ENCODE data around the gene KCNJ3. TPM values are rescaled to one million over a fixed set of nuclear protein-coding genes. Genes with fewer than 3 reads are reported as not detected.

KCNJ3 gene
- total and polyA plus RNA-seq, 9 of the 15 experiments (the other 6 are each of a cell fraction or from before 2014, with no cell fraction given) = not detected

GRCh38 chr2:154698296-154698720 lies at the start of gene KCNJ3 (continued):
- TF ChIP-seq ZNF717 (CRISPR knock-in tag; IDR thresholded peaks at IDR 0.05) (no peak), DNMT1 (IDR thresholded peaks at IDR 0.05) (no peak), ZNF780A (CRISPR knock-in tag; IDR thresholded peaks at IDR 0.05) (no peak), RBM15 (IDR thresholded peaks at IDR 0.05; ENCODE audit: insufficient read depth, low read length) (no peak), ZFX (CRISPR knock-in tag; IDR thresholded peaks at IDR 0.05) (no peak), MTF1 (CRISPR knock-in tag; IDR thresholded peaks at IDR 0.05; ENCODE audit: borderline replicate concordance) (no peak), ZNF609 (CRISPR knock-in tag; IDR thresholded peaks at IDR 0.05; ENCODE audit: borderline replicate concordance) (no peak), CBFA2T3 (IDR thresholded peaks at IDR 0.05) (no peak)

GRCh38 chr2:154655499-154655898 lies 43.0 kb upstream of the KCNJ3 start:
- no peak for FAIRE-seq
- H3K4me1 ChIP-seq (replicated peaks in 1 of 2; ENCODE audit: control insufficient read depth in 2 of 2, insufficient read depth in 2 of 2, low read length in 2 of 2) = no peaks in the 10 kb centered on the region
- H3K9me3 ChIP-seq (replicated peaks; ENCODE audit: control insufficient read depth, insufficient read depth, low read depth, low read length) = no peaks in the 10 kb centered on the region
- no peaks in the 10 kb centered on the region for H3K27me3 ChIP-seq (ENCODE audit: control insufficient read depth in 2 of 2, insufficient read depth in 2 of 2, low read length in 2 of 2)
- DNase-seq (ENCODE audit: extremely low read depth in 1 of 4, low spot score in 3 of 4) = no peak
- H3K9ac ChIP-seq (ENCODE audit: insufficient read depth in 1 of 2, low read depth in 2 of 2, low read length in 2 of 2) = no peak overlapping the region
- in situ Hi-C loops (cut with MboI) = no loop called here
- CTCF ChIA-PET (ENCODE audit: low intra/inter-chr PET ratio) = no interaction called here
- no peak overlapping the region for H3K4me3 ChIP-seq
- H3K27ac ChIP-seq (ENCODE audit: extremely low read depth, low read depth, low read length) = no peak overlapping the region
- H4K20me1 ChIP-seq (replicated peaks; ENCODE audit: control insufficient read depth, insufficient read depth, low read length) = no peaks in the 10 kb centered on the region
- no peaks in the 10 kb centered on the region for H3K36me3 ChIP-seq (ENCODE audit: control insufficient read depth, insufficient read depth, low read length)
- no peaks in the 10 kb centered on the region for H3K9me1 ChIP-seq (ENCODE audit: control insufficient read depth, insufficient read depth, low read length)
- H3K4me2 ChIP-seq (ENCODE audit: insufficient read depth, low read length) = no peak overlapping the region
- no peak overlapping the region for H2AFZ ChIP-seq (ENCODE audit: low read depth, low read length)
- TF ChIP-seq MAFG (tag; conservative IDR thresholded peaks at IDR 0.05) = 0 out of 2 replicates have a peak, but pooled peaks have one; percentile 25
- no peak for TF ChIP-seq ZNF717 (CRISPR knock-in tag; IDR thresholded peaks at IDR 0.05)
- no peak for TF ChIP-seq BRD4 (IDR thresholded peaks at IDR 0.05)
- no peak for TF ChIP-seq BMI1 (IDR thresholded peaks at IDR 0.05; ENCODE audit: low read length)
- peak; percentile 17; the same call in 1 of the 2 replicates for TF ChIP-seq C11orf30 (IDR thresholded peaks at IDR 0.05; ENCODE audit: low read depth)
- peak; percentile 56; the same call in 1 of the 2 replicates for TF ChIP-seq ZNF316 (IDR thresholded peaks at IDR 0.05)
- TF ChIP-seq ATF4 (CRISPR knock-in tag; IDR thresholded peaks at IDR 0.05) = no peak
- no peak for TF ChIP-seq SETDB1 (IDR thresholded peaks at IDR 0.05; ENCODE audit: low read length)
- H3K79me2 ChIP-seq (ENCODE audit: control insufficient read depth, insufficient read depth, low read length) = no peaks in the 10 kb centered on the region
- intact Hi-C loops (cut with micrococcal nuclease) = no loop called here
- no TSS peak for BruUV-seq (replicated peaks)
- no peak for ATAC-seq
- POLR2A ChIA-PET = no interaction called here
